Activated B cell treated with CpG ODN at 0.5 μM for 24 hours (primary cell): ENCODE data around the gene MAML3. TPM values are rescaled to one million over a fixed set of nuclear protein-coding genes. Genes with fewer than 3 reads are reported as not detected.

Source experiments
- ATAC-seq: fragments of 200-7000 bp; cut with Tn5 transposase; one replicate; pipeline ENCODE4 v1.10.0; 2021; ENCODE audit warnings: low read depth, mild to moderate bottlenecking, moderate library complexity
- CTCF ChIA-PET: fragments of 350-600 bp; sonication (Branson Sonifier 250); formaldehyde crosslinking; loops from one replicate; lab custom pipeline; 2021; ENCODE audit warnings: antibody characterized with exemption; lab: Charles Lee
- POLR2A ChIA-PET: fragments of 350-600 bp; sonication (Branson Sonifier 250); formaldehyde crosslinking; loops from one replicate; lab custom pipeline; 2021; ENCODE audit warnings: antibody characterized with exemption; lab: Charles Lee
- DNase-seq: peaks from one replicate; pipeline ENCODE4 v3.0.0; 2022
- H3K27ac Mint-ChIP-seq: one replicate; pipeline ENCODE4 v1.8.0; 2020; ENCODE audit warnings: mixed read lengths
- H3K27me3 Mint-ChIP-seq: one replicate; pipeline ENCODE4 v1.8.0; 2021; ENCODE audit warnings: mixed read lengths
- H3K36me3 Mint-ChIP-seq: one replicate; pipeline ENCODE4 v1.8.0; 2021; ENCODE audit warnings: low read depth, mixed read lengths
- H3K4me1 Mint-ChIP-seq: one replicate; pipeline ENCODE4 v1.8.0; 2021; ENCODE audit warnings: mixed read lengths
- H3K4me3 Mint-ChIP-seq: one replicate; pipeline ENCODE4 v1.8.0; 2020; ENCODE audit warnings: mild to moderate bottlenecking, mixed read lengths
- H3K9me3 Mint-ChIP-seq: one replicate; pipeline ENCODE4 v1.8.0; 2020; ENCODE audit warnings: mixed read lengths
- intact Hi-C: fragments of 100-400 bp; cut with micrococcal nuclease; formaldehyde crosslinking; loops from one replicate; pipeline ENCODE4 v1.15.1; 2024
- total RNA-seq: library from RNA; stranded (reverse); gene quantifications from 2 replicates; pipeline ENCODE4 v1.2.3, GENCODE V29; 2022
- TF ChIP-seq, protein P1 (sequence below): fragments of 200-600 bp; IDR thresholded peaks from one replicate; pipeline ENCODE4 v1.8.0; 2022; ENCODE audit warnings: antibody characterized with exemption, mild to moderate bottlenecking

MAML3 gene
- total RNA-seq, 1 donor from 2014 or later: 2.6 TPM

DNA sequence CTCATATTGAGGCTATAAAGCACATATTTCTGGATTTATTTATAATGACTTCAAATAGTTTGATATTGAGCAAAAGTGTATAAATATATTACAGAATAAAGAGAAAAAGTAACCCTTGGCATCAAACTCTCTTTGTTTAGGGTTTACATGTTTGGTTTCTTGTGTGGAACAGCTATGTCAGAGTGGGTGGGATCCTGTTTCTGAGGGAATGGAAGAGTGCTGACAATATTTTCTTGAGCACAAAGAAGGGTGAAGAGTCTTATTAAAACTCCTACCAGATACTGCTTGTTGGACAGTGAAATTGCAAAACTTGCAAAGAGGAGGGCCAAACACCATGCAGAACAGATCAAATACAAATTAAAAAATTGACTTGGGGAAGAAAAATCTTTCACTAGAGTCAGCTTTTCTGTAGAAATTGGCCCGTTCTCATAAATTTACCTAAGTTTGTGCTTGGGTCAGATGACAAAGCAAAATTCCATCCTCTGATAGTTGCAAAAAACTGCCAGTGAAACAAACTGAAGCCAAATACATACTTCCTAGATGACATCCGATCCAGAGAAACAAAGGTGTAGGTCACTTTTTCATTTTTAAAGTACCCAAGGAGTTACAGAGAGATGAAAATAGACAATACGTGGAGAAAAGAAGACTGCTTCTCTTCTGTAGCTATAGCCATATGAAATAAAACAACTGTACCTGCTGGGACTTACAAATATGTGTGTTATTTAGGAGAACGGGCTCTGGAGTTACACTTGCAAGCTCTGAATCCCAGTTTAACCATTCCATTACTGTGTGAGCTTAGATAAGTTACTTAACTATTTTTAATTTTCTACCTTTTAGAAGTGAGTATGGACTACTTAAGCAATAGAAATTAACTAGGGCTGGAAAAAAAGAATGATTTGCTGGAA, 133.3 kb downstream of the MAML3 start:
- ChIA-PET POLR2A (no interaction called here), CTCF (no interaction called here)
- ATAC-seq (no peak), DNase-seq (no peak)
- intact Hi-C loops: no loop called here
- Mint-ChIP-seq H3K27ac (no peak overlapping the region), H3K9me3 (no peaks in the 10 kb centered on the region), H3K36me3 (no peaks in the 10 kb centered on the region), H3K4me3 (no peak overlapping the region), H3K27me3 (no peaks in the 10 kb centered on the region), H3K4me1 (peaks cover 7% of the 10 kb centered on the region)
- TF ChIP-seq, protein P1, sequence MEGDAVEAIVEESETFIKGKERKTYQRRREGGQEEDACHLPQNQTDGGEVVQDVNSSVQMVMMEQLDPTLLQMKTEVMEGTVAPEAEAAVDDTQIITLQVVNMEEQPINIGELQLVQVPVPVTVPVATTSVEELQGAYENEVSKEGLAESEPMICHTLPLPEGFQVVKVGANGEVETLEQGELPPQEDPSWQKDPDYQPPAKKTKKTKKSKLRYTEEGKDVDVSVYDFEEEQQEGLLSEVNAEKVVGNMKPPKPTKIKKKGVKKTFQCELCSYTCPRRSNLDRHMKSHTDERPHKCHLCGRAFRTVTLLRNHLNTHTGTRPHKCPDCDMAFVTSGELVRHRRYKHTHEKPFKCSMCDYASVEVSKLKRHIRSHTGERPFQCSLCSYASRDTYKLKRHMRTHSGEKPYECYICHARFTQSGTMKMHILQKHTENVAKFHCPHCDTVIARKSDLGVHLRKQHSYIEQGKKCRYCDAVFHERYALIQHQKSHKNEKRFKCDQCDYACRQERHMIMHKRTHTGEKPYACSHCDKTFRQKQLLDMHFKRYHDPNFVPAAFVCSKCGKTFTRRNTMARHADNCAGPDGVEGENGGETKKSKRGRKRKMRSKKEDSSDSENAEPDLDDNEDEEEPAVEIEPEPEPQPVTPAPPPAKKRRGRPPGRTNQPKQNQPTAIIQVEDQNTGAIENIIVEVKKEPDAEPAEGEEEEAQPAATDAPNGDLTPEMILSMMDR: no peak

DNA sequence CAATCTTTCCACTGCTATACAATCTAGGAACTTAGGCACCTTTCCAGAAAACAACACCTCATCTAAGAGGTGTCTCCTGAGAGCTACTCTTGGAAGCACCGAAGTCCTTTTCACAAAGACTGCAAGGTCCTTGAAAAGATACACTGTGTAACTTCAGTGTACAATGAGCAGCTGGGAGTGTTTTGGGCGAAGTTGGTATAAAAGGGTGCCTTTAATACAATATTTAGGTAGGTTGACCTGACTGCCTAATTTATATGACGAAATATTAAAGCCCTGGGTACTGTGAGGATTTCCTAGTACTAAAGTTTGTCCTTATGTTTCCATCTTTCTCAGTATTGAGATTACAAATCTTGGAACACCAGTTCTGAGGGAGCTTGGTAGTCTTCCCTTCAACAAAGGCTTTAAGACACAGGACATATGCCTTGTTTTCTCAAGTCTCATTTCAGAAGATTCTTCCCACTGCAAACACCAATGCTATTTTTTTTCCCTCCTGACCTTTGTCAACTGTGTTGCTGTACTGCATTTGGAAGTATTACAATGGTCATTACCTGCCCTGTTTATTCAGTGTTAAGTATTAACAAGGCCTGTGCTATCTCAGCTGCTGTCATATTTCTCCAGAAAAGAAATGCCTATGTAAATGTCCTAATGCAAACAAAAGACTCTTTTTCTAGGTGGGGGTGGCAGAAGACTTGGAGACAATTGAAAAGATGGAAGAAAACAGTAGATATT, 134.2 kb downstream of the MAML3 start:
- H3K4me1 Mint-ChIP-seq: peaks cover 7% of the 10 kb centered on the region
- H3K27me3 Mint-ChIP-seq: no peaks in the 10 kb centered on the region
- H3K36me3 Mint-ChIP-seq: no peaks in the 10 kb centered on the region
- ChIA-PET CTCF (interaction anchor here (0.6 kb wide), 1 partner anchor 306 kb away, joined by 3 read pairs; no protein-coding TSS in a partner anchor), POLR2A (interaction anchor here (0.7 kb wide), 1 partner anchor 267 kb away, joined by 3 read pairs; no protein-coding TSS in a partner anchor)
- H3K4me3 Mint-ChIP-seq: no peak overlapping the region
- H3K27ac Mint-ChIP-seq: no peak overlapping the region
- TF ChIP-seq, protein P1: no peak
- intact Hi-C loops: no loop called here
- DNase-seq (no peak), ATAC-seq (no peak)
- H3K9me3 Mint-ChIP-seq: no peaks in the 10 kb centered on the region

DNA sequence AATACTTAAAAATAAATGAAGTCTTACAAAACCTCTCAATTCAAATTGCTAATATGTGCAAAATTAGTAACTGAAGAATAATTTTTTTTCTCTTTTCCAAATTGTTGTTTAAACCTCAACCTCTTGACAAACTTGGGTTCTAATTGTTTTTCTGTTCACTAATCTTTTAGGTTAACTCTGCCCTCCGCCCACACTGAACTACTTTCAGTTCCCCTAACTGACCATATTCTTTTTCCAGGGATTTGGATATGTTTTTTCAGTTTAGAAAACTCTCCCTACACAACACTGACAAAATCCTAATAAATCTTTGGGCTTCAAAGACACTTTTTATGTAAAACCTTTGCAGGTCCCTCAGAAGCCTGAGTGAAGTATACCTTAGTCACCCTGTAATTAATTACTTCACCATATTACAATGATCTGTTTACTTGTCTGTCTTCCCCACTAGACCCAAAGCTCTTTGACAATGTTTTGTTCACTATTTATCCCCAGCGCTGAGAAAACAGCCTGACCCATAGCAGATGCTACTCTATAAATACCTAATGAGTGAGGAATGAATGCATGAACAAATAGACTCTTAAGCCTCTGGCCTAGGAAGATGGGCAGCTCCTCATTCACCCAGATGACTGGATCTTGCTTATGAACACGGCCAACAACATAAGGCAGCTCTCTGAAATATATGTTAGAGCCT, 134.9 kb downstream of the MAML3 start:
- TF ChIP-seq, protein P1: no peak
- ChIA-PET POLR2A (interaction anchor here (0.6 kb wide), 1 partner anchor 163 kb away, joined by 6 read pairs; no protein-coding TSS in a partner anchor), CTCF (interaction anchor here (0.6 kb wide), 1 partner anchor 307 kb away, joined by 3 read pairs; no protein-coding TSS in a partner anchor)
- no peaks in the 10 kb centered on the region for H3K9me3 Mint-ChIP-seq
- H3K4me3 Mint-ChIP-seq: no peak overlapping the region
- H3K36me3 Mint-ChIP-seq: no peaks in the 10 kb centered on the region
- no peak overlapping the region for H3K27ac Mint-ChIP-seq
- H3K27me3 Mint-ChIP-seq: peaks cover under 1% of the 10 kb centered on the region
- no peak for DNase-seq
- ATAC-seq: no peak
- intact Hi-C loops: no loop called here
- peaks cover 7% of the 10 kb centered on the region for H3K4me1 Mint-ChIP-seq

DNA sequence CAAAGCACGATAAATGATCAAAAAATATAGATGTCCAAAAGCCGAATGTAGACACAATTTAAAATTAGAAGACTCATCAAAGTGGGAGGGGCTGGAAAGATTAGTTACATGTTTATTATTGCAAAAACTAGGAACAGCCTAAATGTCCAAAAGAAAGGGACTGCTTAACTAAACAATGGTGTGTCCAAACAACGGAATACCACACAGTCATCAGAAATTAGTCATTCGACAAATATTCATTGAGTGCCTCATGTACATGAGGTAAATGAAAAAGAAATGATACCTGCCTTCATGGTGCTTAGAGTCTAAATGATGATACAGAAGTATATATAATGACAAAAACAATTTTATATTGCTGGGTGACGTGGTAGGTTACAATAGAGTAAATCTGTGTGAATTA, 139.7 kb downstream of the MAML3 start:
- no peak for DNase-seq
- Mint-ChIP-seq H3K4me1 (peaks cover 5% of the 10 kb centered on the region), H3K36me3 (no peaks in the 10 kb centered on the region), H3K4me3 (no peak overlapping the region), H3K27me3 (peaks cover 10% of the 10 kb centered on the region), H3K27ac (no peak overlapping the region), H3K9me3 (no peaks in the 10 kb centered on the region)
- TF ChIP-seq, protein P1: no peak
- intact Hi-C loops: loop anchor here (5.0 kb wide), 2 partner anchors 357 to 598 kb away; no protein-coding TSS in a partner anchor
- no peak for ATAC-seq
- CTCF ChIA-PET: interaction anchor here (0.9 to 3.7 kb wide), 3 partner anchors 239 to 837 kb away, joined by 3 to 83 read pairs (median 26); no protein-coding TSS in a partner anchor
- POLR2A ChIA-PET: no interaction called here
